Esophagus muscularis mucosa (tissue), 4 donors: ENCODE measurements around the gene SH2D3C. TPM values are rescaled to one million over a fixed set of nuclear protein-coding genes. Genes with fewer than 3 reads are reported as not detected.

ENCODE experiments used
- DNase-seq: peaks from one replicate; pipeline ENCODE4 v3.0.0-alpha.2; 2017; ENCODE audit errors: extremely low spot score
- H3K27ac ChIP-seq, 4 donors: fragments of 200-600 bp; sonication (generic); replicated peaks in 1 of 4; 1 replicate in 3 of 4; 2 replicates in 1 of 4; pipeline ENCODE4 v1.5.1; 2016 to 2019; ENCODE audit warnings: mild to moderate bottlenecking in 1 of 4
- H3K27me3 ChIP-seq, 4 donors: fragments of 200-600 bp; sonication (generic); one replicate each; pipeline versions ENCODE4 v1.5.1 to v1.6.0; 2016 to 2019
- H3K36me3 ChIP-seq, 4 donors: fragments of 200-600 bp; sonication (generic); one replicate each; pipeline ENCODE4 v1.5.1; 2016 to 2019
- H3K4me1 ChIP-seq, 4 donors: fragments of 200-600 bp; sonication (generic); one replicate each; pipeline ENCODE4 v1.5.1; 2016 to 2019
- H3K4me3 ChIP-seq, 4 donors: fragments of 200-600 bp; sonication (generic); 1 replicate in 2 of 4; 2 replicates in 2 of 4; pipeline ENCODE4 v1.5.1; 2016 to 2019; ENCODE audit warnings: mild to moderate bottlenecking in 4 of 4, moderate library complexity in 1 of 4
- H3K9me3 ChIP-seq, 4 donors: fragments of 200-600 bp; sonication (generic); 1 replicate in 3 of 4; 2 replicates in 1 of 4; pipeline ENCODE4 v1.5.1; 2016 to 2019
- CTCF ChIP-seq, 3 experiments: fragments of 200-600 bp in 2 of 3; fragments of 450-650 bp in 1 of 3; sonication (generic) in 2 of 3; IDR thresholded peaks; one replicate each; pipeline ENCODE4 v1.5.1; 2017 to 2019; ENCODE audit warnings: antibody characterized with exemption in 3 of 3, mild to moderate bottlenecking in 2 of 3, moderate library complexity in 1 of 3
- EP300 ChIP-seq: sonication (generic); formaldehyde crosslinking; IDR thresholded peaks from one replicate; pipeline ENCODE4 v1.6.1; 2017; ENCODE audit warnings: antibody characterized with exemption
- POLR2A ChIP-seq: fragments of 450-650 bp; IDR thresholded peaks from one replicate; pipeline ENCODE4 v1.6.1; 2017; ENCODE audit warnings: antibody characterized with exemption, moderate library complexity, mild to moderate bottlenecking, low read depth
- POLR2AphosphoS5 ChIP-seq, 2 donors: sonication (generic); formaldehyde crosslinking; IDR thresholded peaks; one replicate each; pipeline ENCODE4 v1.6.1; 2017; ENCODE audit warnings: antibody characterized with exemption in 2 of 2
- WGBS: methylation state at CpG from one replicate; pipeline ENCODE4 v1.1.5; 2018; 5-methylcytosine and 5-hydroxymethylcytosine counted together
- intact Hi-C: fragments of 100-400 bp; cut with DNase I; formaldehyde crosslinking; loops from one replicate; pipeline ENCODE4 v1.15.1; 2023
- total RNA-seq, 4 donors: library from RNA; depleted of rRNA; stranded (reverse); fragments of >200 nt; gene quantifications; one replicate each; pipeline versions ENCODE4 v1.1.0 to v1.2.1, GENCODE V29; 2016

The SH2D3C gene
- total RNA-seq, 4 donors from 2014 or later, result 5.0 to 18.1 (median 14.3) TPM

DNA sequence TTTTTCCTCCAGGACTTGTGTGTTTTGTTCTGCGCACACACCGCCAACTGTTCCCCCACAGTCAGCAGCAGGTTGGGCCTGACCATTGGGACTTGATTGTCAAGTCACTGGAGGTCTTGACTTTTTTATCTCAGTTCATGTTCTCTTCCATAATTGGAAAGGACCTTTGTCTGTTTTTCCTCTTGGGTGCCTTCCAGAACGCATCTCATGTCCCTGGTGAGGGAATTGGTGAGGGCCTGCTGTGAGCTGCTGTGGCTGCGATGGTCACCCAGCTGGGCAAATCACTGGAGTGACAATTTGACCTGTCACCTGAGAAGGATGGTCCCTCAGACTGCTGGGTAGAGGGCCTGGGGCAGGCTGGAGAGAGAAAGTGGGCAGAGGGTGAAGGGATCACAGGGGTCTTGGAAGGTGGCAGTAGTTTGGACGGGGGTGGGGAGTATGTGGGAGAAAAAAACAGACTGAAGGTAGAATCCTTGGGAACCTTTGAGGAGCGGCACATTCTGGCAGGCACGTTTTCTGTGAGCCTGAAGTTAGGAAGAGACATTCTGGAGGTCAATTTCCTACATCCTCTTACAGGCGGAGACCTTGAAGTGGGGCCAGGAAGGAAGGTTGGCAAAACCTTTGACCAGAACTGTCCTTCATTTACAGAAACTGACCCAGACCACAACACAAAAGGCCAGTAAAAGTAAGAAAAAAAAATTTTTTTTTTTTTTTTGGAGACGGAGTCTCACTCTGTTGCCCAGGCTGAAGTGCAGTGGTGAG lies 11.8 kb upstream of the SH2D3C start:
- TF ChIP-seq POLR2A (no peak), EP300 (no peak), POLR2AphosphoS5 (IDR thresholded peaks at IDR 0.05) (no peak), CTCF (IDR thresholded peaks at IDR 0.05) (no peak)
- no peaks in the 10 kb centered on the region for H3K9me3 ChIP-seq
- WGBS, result 80% methylated on average over 9 of the region's 9 CpGs
- no peaks in the 10 kb centered on the region for H3K27me3 ChIP-seq
- H3K27ac ChIP-seq, result peak overlapping the region in 1 of 4 donors; percentile 13
- peaks cover 30 to 53% (median 47%) of the 10 kb centered on the region in 4 donors for H3K4me1 ChIP-seq
- H3K36me3 ChIP-seq, result peaks cover 54 to 73% (median 65%) of the 10 kb centered on the region in 4 donors
- intact Hi-C loops, result no loop called here
- no peak for DNase-seq
- H3K4me3 ChIP-seq, result no peak overlapping the region

DNA sequence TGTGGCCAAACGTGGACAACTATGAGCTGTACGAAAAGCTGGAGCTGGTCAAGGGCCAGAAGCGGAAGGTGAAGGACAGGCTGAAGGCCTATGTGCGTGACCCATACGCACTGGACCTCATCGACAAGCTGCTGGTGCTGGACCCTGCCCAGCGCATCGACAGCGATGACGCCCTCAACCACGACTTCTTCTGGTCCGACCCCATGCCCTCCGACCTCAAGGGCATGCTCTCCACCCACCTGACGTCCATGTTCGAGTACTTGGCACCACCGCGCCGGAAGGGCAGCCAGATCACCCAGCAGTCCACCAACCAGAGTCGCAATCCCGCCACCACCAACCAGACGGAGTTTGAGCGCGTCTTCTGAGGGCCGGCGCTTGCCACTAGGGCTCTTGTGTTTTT lies 10.7 kb upstream of the SH2D3C start:
- Histone ChIP-seq H3K27ac (no peak overlapping the region), H3K9me3 (no peaks in the 10 kb centered on the region), H3K4me3 (no peak overlapping the region), H3K4me1 (peaks cover 37 to 55% (median 55%) of the 10 kb centered on the region in 4 donors), H3K36me3 (peaks cover 54 to 72% (median 64%) of the 10 kb centered on the region in 4 donors), H3K27me3 (no peaks in the 10 kb centered on the region)
- TF ChIP-seq POLR2AphosphoS5 (IDR thresholded peaks at IDR 0.05), result no peak
- TF ChIP-seq POLR2A, result no peak
- no peak for TF ChIP-seq EP300
- intact Hi-C loops, result loop anchor here (5.0 kb wide), 2 partner anchors 83 to 133 kb away; no protein-coding TSS in a partner anchor
- no peak for DNase-seq
- 92% methylated on average over 21 of the region's 25 CpGs for WGBS

DNA sequence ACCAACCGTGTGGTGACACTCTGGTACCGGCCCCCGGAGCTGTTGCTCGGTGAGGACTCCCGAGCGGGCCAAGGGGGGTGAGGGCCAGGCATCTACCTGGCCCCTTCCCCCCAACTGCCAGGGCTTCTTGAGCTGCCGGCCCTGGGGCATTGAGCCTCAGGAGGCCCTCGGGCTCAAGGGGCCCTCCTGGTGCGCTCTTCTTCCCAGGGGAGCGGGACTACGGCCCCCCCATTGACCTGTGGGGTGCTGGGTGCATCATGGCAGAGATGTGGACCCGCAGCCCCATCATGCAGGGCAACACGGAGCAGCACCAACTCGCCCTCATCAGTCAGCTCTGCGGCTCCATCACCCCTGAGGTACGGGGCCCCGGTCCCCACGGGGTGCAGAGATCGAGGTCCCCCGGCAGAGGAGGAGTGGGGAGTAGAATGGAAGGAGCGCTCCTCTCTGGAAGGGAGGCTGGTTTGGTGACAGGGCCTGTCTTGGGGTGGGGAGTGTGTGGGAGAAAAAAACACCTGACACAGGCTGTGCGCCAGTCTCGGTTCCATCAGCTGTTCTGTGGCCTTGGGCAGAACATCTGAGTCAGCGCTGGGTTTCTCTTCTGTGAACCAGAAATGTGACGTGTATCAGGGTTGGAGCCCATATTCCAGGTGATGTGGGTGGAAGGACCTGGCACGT lies 10.0 kb upstream of the SH2D3C start:
- no peaks in the 10 kb centered on the region for H3K9me3 ChIP-seq
- no peak for TF ChIP-seq POLR2A
- TF ChIP-seq CTCF (IDR thresholded peaks at IDR 0.05), result no peak
- no peak for TF ChIP-seq POLR2AphosphoS5 (IDR thresholded peaks at IDR 0.05)
- TF ChIP-seq EP300, result no peak
- peak overlapping the region in 1 of 4 donors; percentile 31 for H3K27ac ChIP-seq
- no peaks in the 10 kb centered on the region for H3K27me3 ChIP-seq
- intact Hi-C loops, result loop anchor here (5.0 kb wide), 2 partner anchors 84 to 134 kb away; no protein-coding TSS in a partner anchor
- H3K4me1 ChIP-seq, result peaks cover 44 to 61% (median 56%) of the 10 kb centered on the region in 4 donors
- 87% methylated on average over 16 of the region's 26 CpGs for WGBS
- DNase-seq, result no peak
- H3K4me3 ChIP-seq, result no peak overlapping the region
- peaks cover 54 to 65% (median 62%) of the 10 kb centered on the region in 4 donors for H3K36me3 ChIP-seq

- no peak for DNase-seq
- Histone ChIP-seq H3K4me1 (peaks cover 50 to 58% (median 52%) of the 10 kb centered on the region in 4 donors), H3K4me3 (peak overlapping the region; percentile 73 to 99 (median 87)), H3K27me3 (no peaks in the 10 kb centered on the region), H3K9me3 (no peaks in the 10 kb centered on the region), H3K36me3 (peaks cover 46 to 52% (median 49%) of the 10 kb centered on the region in 4 donors), H3K27ac (peak overlapping the region; percentile 92 to 98 (median 97))
- intact Hi-C loops, result loop anchor here (5.0 kb wide), 2 partner anchors 86 to 136 kb away; no protein-coding TSS in a partner anchor
- peak; percentile 12 to 42 (median 16) for TF ChIP-seq CTCF (IDR thresholded peaks at IDR 0.05)
- no peak for TF ChIP-seq POLR2AphosphoS5 (IDR thresholded peaks at IDR 0.05)
- 1% methylated on average over 12 of the region's 12 CpGs for WGBS
These were observed 8.3 kb upstream of the SH2D3C start for GRCh38 chr9:127786773-127787104.
